Caco-2 (cell line): ENCODE measurements around the gene CEP85L. TPM values are rescaled to one million over a fixed set of nuclear protein-coding genes. Genes with fewer than 3 reads are reported as not detected.

ENCODE experiments used
- BruUV-seq: library from RNA; stranded (reverse); fragments of 400-500 nt; replicated peaks from 2 replicates; lab custom pipeline; 2021; lab: Mats Ljungman, UMichigan
- CTCF ChIA-PET: fragments of 300-600 bp; sonication (Branson Sonifier 250); formaldehyde crosslinking; loops from one replicate; lab custom pipeline; 2022; ENCODE audit warnings: antibody characterized with exemption; lab: Charles Lee
- POLR2A ChIA-PET: fragments of 300-600 bp; sonication (Branson Sonifier 250); formaldehyde crosslinking; loops from one replicate; lab custom pipeline; 2022; ENCODE audit warnings: antibody characterized with exemption; lab: Charles Lee
- DNase-seq, 2 experiments: peaks; one replicate each; pipeline versions ENCODE4 v3.0.0 to v3.0.0-alpha.2; 2020 to 2022
- H3K27me3 ChIP-seq: replicated peaks from 2 replicates; pipeline ENCODE4 v1.6.0; 2011; ENCODE audit warnings: low read length; ENCODE audit not compliant: control insufficient read depth, insufficient read depth
- H3K36me3 ChIP-seq: 2 replicates; pipeline ENCODE4 v1.5.1; 2011; ENCODE audit warnings: low read length; ENCODE audit not compliant: control insufficient read depth, insufficient read depth
- H3K4me1 ChIP-seq: fragments of 250-450 bp; sonication (Bioruptor Pico); 2 replicates; pipeline ENCODE4 v1.5.1; 2020; ENCODE audit warnings: mild to moderate bottlenecking
- H3K4me3 ChIP-seq: 2 replicates; pipeline ENCODE4 v1.5.1; 2011; ENCODE audit warnings: low read depth, mild to moderate bottlenecking, control low read depth, low read length
- H3K9me3 ChIP-seq: fragments of 250-450 bp; sonication (Bioruptor Pico); 2 replicates; pipeline ENCODE4 v1.5.1; 2020; ENCODE audit warnings: mild to moderate bottlenecking, moderate library complexity
- H3K27ac Mint-ChIP-seq: one replicate; pipeline ENCODE4 v1.8.0; 2022; ENCODE audit warnings: mixed read lengths; ENCODE audit not compliant: unreplicated experiment
- H3K27me3 Mint-ChIP-seq: one replicate; pipeline ENCODE4 v1.8.0; 2022; ENCODE audit warnings: mixed read lengths; ENCODE audit not compliant: insufficient read depth, unreplicated experiment
- H3K36me3 Mint-ChIP-seq: one replicate; pipeline ENCODE4 v1.8.0; 2022; ENCODE audit warnings: mild to moderate bottlenecking, mixed read lengths; ENCODE audit not compliant: insufficient read depth, unreplicated experiment
- H3K4me1 Mint-ChIP-seq: one replicate; pipeline ENCODE4 v1.8.0; 2022; ENCODE audit warnings: low read depth, mixed read lengths; ENCODE audit not compliant: unreplicated experiment
- H3K4me3 Mint-ChIP-seq: one replicate; pipeline ENCODE4 v1.8.0; 2022; ENCODE audit warnings: mild to moderate bottlenecking, moderate library complexity, mixed read lengths; ENCODE audit not compliant: unreplicated experiment
- H3K9me3 Mint-ChIP-seq: one replicate; pipeline ENCODE4 v1.8.0; 2022; ENCODE audit warnings: mixed read lengths; ENCODE audit not compliant: unreplicated experiment
- CTCF ChIP-seq, 2 experiments: fragments of 200-600 bp in 1 of 2; IDR thresholded peaks; 1 replicate in 1 of 2; 2 replicates in 1 of 2; pipeline versions ENCODE4 v1.5.1 to v1.8.0; 2011 to 2022; ENCODE audit warnings: antibody characterized with exemption in 1 of 2, control low read depth in 1 of 2, inconsistent platforms in 1 of 2, low read depth in 1 of 2, low read length in 1 of 2, mild to moderate bottlenecking in 1 of 2, moderate library complexity in 1 of 2; ENCODE audit not compliant: insufficient read depth in 1 of 2, severe bottlenecking in 1 of 2, unreplicated experiment in 1 of 2
- intact Hi-C: fragments of 100-400 bp; cut with micrococcal nuclease; formaldehyde crosslinking; loops from one replicate; pipeline ENCODE4 v1.10.0; 2022; ENCODE audit not compliant: unreplicated experiment
- total RNA-seq: library from RNA; stranded (reverse); gene quantifications from 2 replicates; pipeline ENCODE4 v1.2.3, GENCODE V29; 2022

Gene CEP85L
- total RNA-seq, 1 experiment from 2014 or later, result 0.29 TPM

GRCh38 chr6:118554698-118555097 is 96.7 kb downstream of the CEP85L start:
- Mint-ChIP-seq H3K4me3 (no peak overlapping the region), H3K27me3 (peaks cover 3% of the 10 kb centered on the region), H3K36me3 (no peaks in the 10 kb centered on the region), H3K4me1 (no peaks in the 10 kb centered on the region), H3K9me3 (no peaks in the 10 kb centered on the region), H3K27ac (no peak overlapping the region)
- intact Hi-C loops, result loop anchor here (5.0 kb wide), 1 partner anchor 712 kb away; no protein-coding TSS in a partner anchor
- no peaks in the 10 kb centered on the region for H3K4me1 ChIP-seq
- ChIA-PET CTCF (no interaction called here), POLR2A (no interaction called here)
- TF ChIP-seq CTCF (IDR thresholded peaks at IDR 0.05; ENCODE audit: insufficient read depth in 1 of 2, low read depth in 1 of 2, low read length in 1 of 2, severe bottlenecking in 1 of 2, unreplicated experiment in 1 of 2), result no peak
- no TSS peak for BruUV-seq
- DNase-seq, result no peak
- no peak overlapping the region for H3K4me3 ChIP-seq
- H3K27me3 ChIP-seq, result no peaks in the 10 kb centered on the region
- H3K36me3 ChIP-seq, result no peaks in the 10 kb centered on the region
- no peaks in the 10 kb centered on the region for H3K9me3 ChIP-seq

- Histone ChIP-seq H3K9me3 (no peaks in the 10 kb centered on the region), H3K4me1 (no peaks in the 10 kb centered on the region), H3K36me3 (no peaks in the 10 kb centered on the region), H3K4me3 (no peak overlapping the region), H3K27me3 (no peaks in the 10 kb centered on the region)
- peaks cover 3% of the 10 kb centered on the region for H3K27me3 Mint-ChIP-seq
- ChIA-PET CTCF (no interaction called here), POLR2A (no interaction called here)
- H3K4me3 Mint-ChIP-seq, result no peak overlapping the region
- no TSS peak for BruUV-seq
- intact Hi-C loops, result loop anchor here (5.0 kb wide), 1 partner anchor 711 kb away; no protein-coding TSS in a partner anchor
- DNase-seq, result no peak
- no peaks in the 10 kb centered on the region for H3K36me3 Mint-ChIP-seq
- H3K4me1 Mint-ChIP-seq, result no peaks in the 10 kb centered on the region
- TF ChIP-seq CTCF (IDR thresholded peaks at IDR 0.05; ENCODE audit: insufficient read depth in 1 of 2, low read depth in 1 of 2, low read length in 1 of 2, severe bottlenecking in 1 of 2, unreplicated experiment in 1 of 2), result no peak
- H3K9me3 Mint-ChIP-seq, result no peaks in the 10 kb centered on the region
- no peak overlapping the region for H3K27ac Mint-ChIP-seq
These were observed 98.3 kb downstream of the CEP85L start for GRCh38 chr6:118553132-118553531.

- H3K27me3 ChIP-seq, result no peaks in the 10 kb centered on the region
- H3K36me3 ChIP-seq, result no peaks in the 10 kb centered on the region
- peak; percentile 35 to 59 for TF ChIP-seq CTCF (IDR thresholded peaks at IDR 0.05; ENCODE audit: insufficient read depth in 1 of 2, low read depth in 1 of 2, low read length in 1 of 2, severe bottlenecking in 1 of 2, unreplicated experiment in 1 of 2)
- H3K9me3 Mint-ChIP-seq, result no peaks in the 10 kb centered on the region
- H3K9me3 ChIP-seq, result no peaks in the 10 kb centered on the region
- intact Hi-C loops, result loop anchor here (1.0 to 5.0 kb wide), 3 partner anchors 267 to 709 kb away; no protein-coding TSS in a partner anchor
- H3K4me1 Mint-ChIP-seq, result no peaks in the 10 kb centered on the region
- peaks cover 3% of the 10 kb centered on the region for H3K27me3 Mint-ChIP-seq
- no peaks in the 10 kb centered on the region for H3K4me1 ChIP-seq
- H3K36me3 Mint-ChIP-seq, result no peaks in the 10 kb centered on the region
- POLR2A ChIA-PET, result no interaction called here
- peak in 1 of 2 experiments; percentile 12 for DNase-seq
- no TSS peak for BruUV-seq
- CTCF ChIA-PET, result no interaction called here
- H3K27ac Mint-ChIP-seq, result no peak overlapping the region
- H3K4me3 ChIP-seq, result no peak overlapping the region
- no peak overlapping the region for H3K4me3 Mint-ChIP-seq
These were observed 100.0 kb downstream of the CEP85L start for GRCh38 chr6:118551063-118552053.
